ENCODE measurements around the gene TSPAN14. TPM values are rescaled to one million over a fixed set of nuclear protein-coding genes. Genes with fewer than 3 reads are reported as not detected.

The TSPAN14 gene
- total and polyA plus RNA-seq, 2 of the 8 experiments (the other 6 are each of a cell fraction or from before 2014, with no cell fraction given): 47.4 to 57.8 TPM

DNA sequence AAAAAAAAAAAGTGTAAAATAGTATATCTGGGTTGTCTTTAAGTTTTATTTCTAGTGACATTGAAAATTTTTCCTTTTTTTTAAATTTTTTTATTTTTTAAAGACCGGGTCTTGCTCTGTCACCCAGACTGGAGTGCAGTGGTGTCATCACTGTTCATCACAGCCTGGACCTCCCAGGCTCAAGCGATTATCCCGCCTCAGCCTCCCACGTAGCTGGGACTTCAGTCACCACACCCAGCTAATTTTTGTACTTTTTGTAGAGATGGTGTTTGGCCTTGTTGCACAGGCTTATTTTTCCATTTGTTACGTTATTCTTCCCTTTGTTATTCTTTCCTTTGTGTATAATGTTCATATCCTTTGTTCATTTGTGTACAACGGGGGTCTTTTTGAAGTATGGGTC lies 30.1 kb downstream of the TSPAN14 start:
- CTCF ChIA-PET (ENCODE audit: partially characterized antibody): interaction anchor here (0.6 to 5.1 kb wide), 7 partner anchors 16 to 180 kb away, joined by 3 to 42 read pairs (median 3); no protein-coding TSS in a partner anchor
- TF ChIP-seq JUND (IDR thresholded peaks at IDR 0.05; ENCODE audit: low read length): no peak
- no peak for TF ChIP-seq JUN (IDR thresholded peaks at IDR 0.05; ENCODE audit: low read depth, low read length)
- TF ChIP-seq SUZ12 (IDR thresholded peaks at IDR 0.05; ENCODE audit: low read length): no peak
- TF ChIP-seq BRCA1 (IDR thresholded peaks at IDR 0.05; ENCODE audit: low read depth, low read length): no peak
- TF ChIP-seq SRF (IDR thresholded peaks at IDR 0.05; ENCODE audit: low read depth, low read length): no peak
- TF ChIP-seq MAFK (IDR thresholded peaks at IDR 0.05; ENCODE audit: low read depth, low read length): no peak
- no peak for TF ChIP-seq CHD1 (IDR thresholded peaks at IDR 0.05; ENCODE audit: low read depth, low read length)
- TF ChIP-seq FOSL1 (IDR thresholded peaks at IDR 0.05; ENCODE audit: insufficient read depth, low read depth, low read length): no peak
- no peak for TF ChIP-seq CTCF (IDR thresholded peaks at IDR 0.05; ENCODE audit: control extremely low read depth in 1 of 3, insufficient read depth in 1 of 3, low read depth in 1 of 3, low read length in 3 of 3)
- no peak for TF ChIP-seq SP2 (IDR thresholded peaks at IDR 0.05; ENCODE audit: low read length)
- no peak for TF ChIP-seq HDAC2 (IDR thresholded peaks at IDR 0.05; ENCODE audit: borderline replicate concordance in 1 of 2, low read depth in 2 of 2, low read length in 2 of 2)
- no peak for TF ChIP-seq RBBP5 (IDR thresholded peaks at IDR 0.05; ENCODE audit: borderline replicate concordance, low read depth, low read length)

More for the DNA sequence above, 30.1 kb downstream of the TSPAN14 start:
- H2AK5ac ChIP-seq (ENCODE audit: low read depth, low read length): no peak overlapping the region
- H3K27ac ChIP-seq (ENCODE audit: low read depth, low read length): no peak overlapping the region
- H4K20me1 ChIP-seq (replicated peaks in 1 of 2; ENCODE audit: control insufficient read depth in 1 of 2, insufficient read depth in 2 of 2, low read length in 2 of 2): peaks cover 7 to 22% of the 10 kb centered on the region in 2 experiments
- no peak overlapping the region for H2AFZ ChIP-seq (ENCODE audit: low read length)
- H3K9ac ChIP-seq (replicated peaks in 1 of 4; ENCODE audit: extremely low read depth in 1 of 4, low read depth in 3 of 4, low read length in 3 of 4): no peak overlapping the region
- H3K23ac ChIP-seq (ENCODE audit: insufficient read length): no peak overlapping the region
- H3K56ac ChIP-seq (replicated peaks; ENCODE audit: insufficient read length, low read depth, low read length): no peak overlapping the region
- no peak overlapping the region for H3K14ac ChIP-seq (ENCODE audit: insufficient read length)
- H2BK20ac ChIP-seq (ENCODE audit: low read length): no peak overlapping the region
- H2BK5ac ChIP-seq (ENCODE audit: low read depth, low read length): no peak overlapping the region
- H2BK120ac ChIP-seq (replicated peaks; ENCODE audit: low read depth, low read length): no peak overlapping the region
- H3K79me2 ChIP-seq (ENCODE audit: control insufficient read depth in 1 of 2, insufficient read depth in 2 of 2, low read length in 2 of 2): peaks cover 0 to 67% of the 10 kb centered on the region in 2 experiments; a peak in 3 of 4 replicates
- H3K9me3 ChIP-seq (ENCODE audit: insufficient read depth in 2 of 2, low read depth in 1 of 2, low read length in 1 of 2): no peaks in the 10 kb centered on the region
- H3K4me3 ChIP-seq (ENCODE audit: extremely low read depth in 1 of 4, insufficient read depth in 2 of 4, low read depth in 3 of 4, low read length in 4 of 4): no peak overlapping the region
- H3K79me1 ChIP-seq (ENCODE audit: low read depth, low read length): peaks cover 24% of the 10 kb centered on the region
- FAIRE-seq (no peak), DNase-seq (ENCODE audit: low read depth in 1 of 2, low spot score in 2 of 2) (no peak)
- WGBS, 2 experiments (ENCODE audit: extremely low coverage in 1 of 2, insufficient coverage in 1 of 2, insufficient read length in 1 of 2, insufficient replicate concordance in 2 of 2, low coverage in 1 of 2, low lambda C conversion rate in 2 of 2, missing lambda C conversion rate in 1 of 2): 85% methylated on average over 6 of the region's 6 CpGs; no CpG with 5 or more reads in 1 of the 2 experiments
- no peak overlapping the region for H3K4ac ChIP-seq (replicated peaks; ENCODE audit: insufficient read length, low read depth, low read length)
- POLR2A ChIA-PET (ENCODE audit: partially characterized antibody): interaction anchor here (1.0 kb wide), 1 partner anchor 20 kb away, joined by 3 read pairs; no protein-coding TSS in a partner anchor
- no peak overlapping the region for H4K5ac ChIP-seq (ENCODE audit: insufficient read length, low read depth, low read length)
- H2BK15ac ChIP-seq (ENCODE audit: low read length): no peak overlapping the region
- no peaks in the 10 kb centered on the region for H3K27me3 ChIP-seq (replicated peaks in 1 of 4; ENCODE audit: control insufficient read depth in 3 of 4, extremely low read depth in 1 of 4, insufficient read depth in 3 of 4, low read length in 3 of 4)
- no peak overlapping the region for H3K4me2 ChIP-seq (ENCODE audit: insufficient read depth in 1 of 2, low read depth in 2 of 2, low read length in 2 of 2)
- H3K4me1 ChIP-seq (replicated peaks in 1 of 4; ENCODE audit: control insufficient read depth in 3 of 4, insufficient read depth in 4 of 4, low read length in 3 of 4): peaks cover 12 to 20% (median 17%) of the 10 kb centered on the region in 4 experiments
- H3K36me3 ChIP-seq (ENCODE audit: control insufficient read depth in 2 of 4, insufficient read depth in 4 of 4, low read length in 3 of 4): 0 out of 8 replicates have a peak, but pooled peaks cover 0 to 3% (median 0%) of the 10 kb centered on the region in 4 experiments
- no peak overlapping the region for H4K8ac ChIP-seq (ENCODE audit: extremely low read depth, insufficient read depth, low read length)
- H3K23me2 ChIP-seq (ENCODE audit: low read depth, low read length): no peaks in the 10 kb centered on the region
- no peak overlapping the region for H3K18ac ChIP-seq (ENCODE audit: extremely low read depth, low read length)
- no peak overlapping the region for H4K91ac ChIP-seq (replicated peaks; ENCODE audit: insufficient read length, low read length)
- H2BK12ac ChIP-seq (ENCODE audit: low read depth, low read length): no peak overlapping the region
